GM19467 (cell line): ENCODE results near the gene TMEM114.
"Not testable (repeated sequence)": the region's sequence is repeated elsewhere in the genome, so short reads cannot be mapped to it uniquely, and the experiment has no call there.

Experiments used
- ATAC-seq: cut with Tn5 transposase; IDR thresholded peaks from one replicate; pipeline ENCODE4 v1.9.1; 2021; ENCODE audit warnings: mild to moderate bottlenecking, moderate library complexity; ENCODE audit not compliant: unreplicated experiment

TMEM114 gene

DNA sequence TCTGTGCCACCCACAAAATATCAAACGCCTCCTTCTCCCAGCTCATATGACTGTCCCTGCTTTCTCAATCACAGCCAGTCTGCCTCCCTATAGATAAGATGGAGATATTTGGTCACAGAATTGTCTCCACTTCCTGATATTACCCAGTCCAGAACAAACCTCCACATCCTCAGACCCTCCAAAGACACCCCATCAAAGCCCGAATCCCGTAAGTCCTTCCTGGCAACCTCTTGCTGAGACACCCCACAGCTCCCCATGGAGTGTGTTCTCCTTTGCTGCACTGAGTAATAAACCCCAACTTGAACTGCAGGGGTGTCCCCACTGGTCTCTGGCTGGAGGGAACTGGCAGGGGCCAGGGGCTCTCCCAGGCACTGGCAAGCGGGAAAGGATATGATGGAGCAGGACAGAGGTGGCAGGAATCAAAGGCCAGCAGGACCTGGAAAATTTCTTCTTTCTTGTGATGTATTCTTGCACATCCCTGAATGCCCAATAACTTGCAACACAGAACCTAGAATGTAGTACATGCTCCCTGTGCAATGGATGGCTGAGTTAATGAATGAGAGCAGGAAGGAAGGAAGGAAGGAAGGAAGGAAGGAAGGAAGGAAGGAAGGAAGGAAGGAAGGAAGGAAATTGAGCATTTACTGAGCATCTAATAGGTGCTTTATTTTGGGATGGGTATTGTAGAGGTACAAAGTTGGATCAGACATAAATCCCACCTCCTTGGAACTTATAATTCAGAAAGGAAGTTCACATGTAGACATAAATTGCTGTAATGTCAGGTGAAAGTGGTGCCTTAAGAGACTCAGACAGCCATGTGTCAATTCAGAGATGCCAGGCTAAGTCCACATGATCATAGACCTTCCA lies 13.9 kb downstream of the TMEM114 start:
- ATAC-seq: no peak

DNA sequence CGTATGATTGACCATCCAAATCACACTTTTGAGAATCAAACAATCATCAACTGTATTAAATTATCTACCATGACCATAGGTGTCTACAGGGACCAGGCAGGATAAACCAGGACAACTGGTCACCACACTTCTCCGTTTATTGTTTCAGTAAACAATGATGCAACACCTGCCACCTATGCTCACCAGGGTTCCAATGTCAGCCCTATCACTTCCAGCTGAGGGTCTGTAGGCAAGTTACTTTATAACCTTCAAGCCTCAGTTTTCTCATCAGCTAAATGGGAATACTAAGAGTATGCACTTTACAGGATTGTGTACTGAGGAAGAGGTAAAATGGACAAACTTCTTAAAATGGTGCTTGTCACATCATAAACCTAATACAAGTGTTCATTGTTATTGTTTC lies 14.9 kb downstream of the TMEM114 start:
- no peak for ATAC-seq

DNA sequence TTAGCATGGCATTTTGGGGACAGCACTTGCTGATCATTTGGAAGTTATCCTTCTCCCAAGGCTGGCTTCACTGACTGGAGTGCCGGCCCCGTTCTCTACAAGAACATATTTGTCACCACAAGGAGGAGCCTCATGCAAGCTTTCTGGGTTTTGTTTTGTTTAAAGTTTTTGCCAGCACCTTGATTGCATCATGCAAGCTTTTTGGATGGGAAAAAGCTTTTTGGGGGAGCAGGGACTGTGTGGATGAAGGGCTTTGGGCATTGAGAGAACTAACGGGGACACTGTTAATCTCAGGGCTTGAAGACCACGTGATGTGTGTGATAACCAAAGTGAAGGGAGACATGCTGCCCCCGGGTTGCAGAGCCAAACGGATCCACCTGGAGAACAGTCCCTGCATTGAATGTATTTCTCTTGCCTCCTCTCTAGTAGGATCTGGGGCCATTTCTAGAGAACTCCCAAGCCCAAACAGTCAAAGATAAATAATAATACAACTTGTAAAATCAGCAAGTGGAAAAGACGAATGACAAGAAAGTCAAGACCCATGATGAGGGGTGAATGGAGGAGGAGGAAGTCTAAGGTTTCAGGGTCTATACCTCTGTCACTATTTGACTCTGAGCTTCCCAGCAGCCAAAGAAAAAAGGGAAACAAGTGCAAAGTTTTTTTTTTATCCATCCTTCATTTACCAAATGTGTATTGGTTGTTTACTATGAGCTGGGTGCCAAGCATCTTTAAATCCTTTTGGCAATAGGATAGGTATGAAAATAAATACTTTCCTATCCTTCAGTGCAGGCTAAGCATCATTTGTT lies 17.2 kb downstream of the TMEM114 start:
- ATAC-seq: no peak

DNA sequence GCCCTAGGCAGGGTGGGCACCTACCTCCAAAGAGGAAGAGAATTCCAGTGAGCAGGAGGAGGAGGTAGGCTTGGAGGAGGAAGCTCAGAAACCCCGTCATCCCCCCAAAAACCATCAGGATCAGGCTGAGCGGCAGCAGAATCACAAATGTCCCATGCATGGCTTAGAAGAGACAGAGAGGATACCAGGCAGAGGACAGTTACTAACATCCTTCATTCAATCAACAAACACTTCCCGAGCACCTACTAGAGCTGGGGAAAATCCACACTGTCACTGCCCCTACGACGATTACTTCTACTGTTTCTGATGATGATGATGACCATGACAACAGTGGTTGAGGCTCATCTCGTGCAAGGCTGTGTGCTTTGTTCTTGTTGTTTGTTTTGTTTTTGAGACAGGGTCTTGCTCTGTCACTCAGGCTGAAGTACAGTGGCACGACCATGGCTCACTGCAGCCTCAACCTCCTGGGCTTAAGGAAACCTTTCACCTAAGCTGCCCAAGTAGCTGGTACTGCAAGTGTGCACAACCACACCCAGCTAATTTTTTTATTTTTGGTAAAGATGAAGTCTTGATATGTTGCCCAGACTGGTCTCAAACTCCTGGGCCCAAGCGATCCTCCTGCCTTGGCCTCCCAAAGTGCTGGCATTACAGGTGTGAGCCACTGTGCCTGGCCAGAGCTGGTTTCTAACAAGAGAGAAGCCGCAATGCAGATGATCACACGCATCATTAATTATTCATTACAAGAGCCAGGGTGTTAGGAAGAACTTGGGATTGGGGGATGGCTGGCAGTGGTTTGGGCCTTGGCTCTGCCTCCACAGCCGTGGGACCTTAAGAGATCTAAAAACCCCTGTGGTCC lies 18.0 kb downstream of the TMEM114 start:
- no peak for ATAC-seq

DNA sequence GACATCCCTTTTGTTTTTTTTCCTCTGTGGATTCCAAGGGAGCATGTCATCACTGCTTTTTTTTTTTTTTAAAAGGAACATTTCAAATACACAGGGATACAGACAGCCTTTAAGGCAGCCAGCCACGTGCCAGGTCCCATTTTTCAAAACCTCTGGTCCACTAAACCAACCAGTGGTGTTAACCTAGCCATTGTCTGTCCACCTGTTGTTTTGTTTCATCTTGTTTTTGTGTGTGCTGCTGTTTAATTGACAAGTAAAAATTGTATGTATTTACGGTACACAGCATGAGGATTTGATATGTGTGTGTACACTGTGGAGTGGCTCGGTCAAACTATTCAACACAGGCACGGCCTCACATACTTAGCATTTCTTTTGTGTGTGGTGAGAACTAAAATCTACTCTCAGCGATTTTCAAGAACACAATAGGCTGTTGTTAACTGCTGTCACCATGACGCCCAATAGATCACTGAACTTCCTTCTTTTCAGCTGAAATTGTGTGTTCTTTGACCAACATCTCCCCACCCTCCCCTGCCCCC lies 19.2 kb downstream of the TMEM114 start:
- ATAC-seq: no peak

DNA sequence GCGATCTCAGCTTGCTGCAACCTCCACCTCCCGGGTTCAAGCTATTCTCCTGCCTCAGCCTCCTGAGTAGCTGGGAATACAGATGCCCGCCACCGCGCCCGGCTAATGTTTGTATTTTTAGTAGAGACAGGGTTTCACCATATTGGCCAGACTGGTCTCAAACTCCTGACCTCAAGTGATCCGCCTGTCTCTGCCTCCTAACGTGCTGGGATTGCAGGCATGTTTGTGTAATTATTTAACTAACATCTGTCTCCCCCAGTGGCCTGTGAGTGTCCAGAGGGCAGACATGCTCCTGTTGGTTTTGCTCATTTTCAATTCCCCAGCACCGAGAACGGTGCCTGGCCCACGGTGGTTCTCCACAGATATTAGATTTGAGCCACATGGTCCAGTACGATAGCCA lies 19.9 kb downstream of the TMEM114 start:
- ATAC-seq: not testable (repeated sequence)

DNA sequence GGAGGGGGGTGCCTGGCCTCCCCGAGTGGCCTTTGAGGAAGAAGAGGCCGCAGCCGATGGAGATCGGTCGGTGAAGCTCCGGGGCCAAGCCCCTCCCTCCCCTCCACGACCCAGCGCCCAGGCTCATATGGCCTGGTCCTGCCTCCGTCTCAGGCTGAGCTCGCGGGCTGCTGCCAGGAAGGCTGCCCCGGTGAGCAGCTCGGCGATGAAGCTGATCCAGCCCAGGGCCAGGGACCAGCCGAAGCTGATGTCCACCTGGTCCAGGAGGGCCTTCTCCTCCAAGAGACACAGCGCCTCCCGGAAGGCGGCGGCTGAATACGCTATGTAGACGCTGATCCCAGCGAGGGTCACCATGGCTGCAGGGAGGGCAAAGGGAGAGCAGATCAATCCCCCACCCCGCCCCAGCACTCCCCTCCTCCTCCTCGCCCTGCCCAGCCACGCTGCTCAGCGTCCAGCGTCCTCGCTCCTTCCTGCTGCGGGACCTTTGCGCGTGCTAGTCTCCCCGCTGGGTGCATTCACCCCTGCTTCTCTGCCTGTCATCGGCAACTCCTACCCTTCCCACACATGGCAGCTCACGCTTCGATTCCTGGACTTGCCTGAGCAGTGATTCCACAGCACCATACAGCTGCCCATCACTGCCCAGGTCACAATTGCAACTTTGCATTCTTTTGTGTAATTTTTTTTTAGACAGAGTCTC lies 20.5 kb downstream of the TMEM114 start:
- ATAC-seq: no peak

DNA sequence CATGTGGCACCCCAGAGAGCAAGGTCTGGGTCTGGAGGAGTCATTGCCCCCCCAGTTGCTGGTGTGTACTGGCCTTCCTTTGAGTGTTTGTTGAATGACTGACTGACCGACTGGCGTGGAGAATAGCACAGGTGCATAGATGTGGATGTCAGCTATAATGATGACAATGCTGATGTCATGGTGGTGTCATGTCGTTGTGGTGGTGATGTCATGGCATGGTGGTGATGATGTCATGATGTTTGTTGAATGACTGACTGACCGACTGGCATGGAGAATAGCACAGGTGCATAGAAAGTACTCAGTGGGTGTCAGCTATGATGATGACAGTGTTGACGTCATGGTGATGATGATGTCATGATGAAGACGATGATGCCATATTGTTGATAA lies 22.1 kb downstream of the TMEM114 start:
- ATAC-seq: no peak

DNA sequence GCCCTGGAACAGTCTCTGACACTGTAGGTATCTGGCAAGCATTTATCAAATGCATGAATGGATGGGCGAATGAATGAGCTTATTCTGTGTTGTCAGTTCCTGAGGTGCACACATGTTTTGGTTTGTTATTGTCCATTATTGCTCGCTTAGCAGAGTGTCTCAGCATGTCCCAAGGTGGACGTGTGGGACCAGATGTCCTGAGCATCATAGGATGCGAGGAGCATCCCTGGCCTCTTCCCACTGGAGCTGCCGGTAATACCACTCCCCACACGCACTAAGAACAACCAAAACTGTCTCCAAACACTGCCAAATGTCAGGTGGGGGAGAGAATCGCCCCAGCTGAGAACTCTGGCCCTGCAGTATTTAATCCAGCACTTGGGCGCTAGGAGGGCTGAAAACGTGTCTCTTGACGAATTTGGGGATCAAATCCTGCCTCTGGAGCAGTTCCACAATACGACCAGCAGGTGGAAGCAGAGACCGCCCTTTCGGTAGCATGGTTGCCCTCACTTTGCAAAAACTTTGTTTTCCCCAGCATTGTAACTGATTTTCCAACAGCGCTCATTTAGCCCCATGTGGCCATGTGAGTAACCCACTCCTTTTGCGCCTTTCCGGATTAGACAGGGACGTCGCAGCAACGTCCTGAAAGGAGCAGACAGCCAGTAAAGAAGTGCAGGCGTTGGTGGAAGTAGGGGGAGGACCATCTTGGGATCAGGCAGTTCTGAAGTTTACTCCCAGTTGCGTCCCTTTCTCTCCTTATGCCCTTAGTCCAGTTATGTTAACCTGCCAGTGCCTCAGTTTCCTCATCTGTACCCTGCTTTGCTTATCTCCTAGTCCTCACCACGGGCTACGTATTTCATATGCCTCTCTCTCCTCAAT lies 22.7 kb downstream of the TMEM114 start:
- peak; percentile 89 for ATAC-seq

DNA sequence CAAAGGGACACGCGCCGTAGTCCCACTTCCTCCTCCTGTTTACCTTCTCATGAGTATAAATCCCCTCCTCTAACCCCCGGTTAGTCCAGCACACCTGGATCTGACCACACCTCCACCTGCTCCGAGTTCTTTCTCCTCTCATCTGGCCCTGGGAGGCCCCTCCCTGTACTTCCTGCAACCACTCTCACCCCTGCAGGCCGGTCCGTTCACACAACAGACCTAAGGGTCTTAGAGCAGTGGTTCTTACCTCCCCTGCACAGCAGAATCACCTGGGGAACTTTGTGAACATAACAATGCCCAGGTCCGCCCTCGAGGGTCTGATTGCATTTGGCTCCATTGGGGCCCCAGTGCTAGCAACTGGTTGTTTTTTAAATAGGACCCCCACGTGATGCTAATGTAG lies 24.8 kb downstream of the TMEM114 start:
- no peak for ATAC-seq

DNA sequence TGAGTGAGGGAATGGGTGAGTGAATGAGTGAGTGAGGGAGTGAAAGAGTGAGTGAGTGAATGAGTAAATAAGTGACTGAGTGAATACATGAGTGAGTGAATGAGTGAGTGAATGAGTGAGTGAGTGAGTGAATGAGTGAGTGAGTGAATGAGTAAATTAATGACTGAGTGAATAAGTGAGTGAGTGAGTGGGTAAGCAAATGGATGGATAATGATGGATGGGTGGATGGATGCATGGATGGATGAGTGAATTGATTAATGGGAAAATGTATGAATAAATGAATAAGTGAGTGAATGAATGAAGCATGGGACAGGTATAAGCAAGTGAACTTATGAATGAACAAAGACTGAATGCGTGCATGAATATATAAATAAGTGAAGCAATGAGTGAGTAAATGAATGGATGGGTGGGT lies 25.4 kb downstream of the TMEM114 start:
- no peak for ATAC-seq

DNA sequence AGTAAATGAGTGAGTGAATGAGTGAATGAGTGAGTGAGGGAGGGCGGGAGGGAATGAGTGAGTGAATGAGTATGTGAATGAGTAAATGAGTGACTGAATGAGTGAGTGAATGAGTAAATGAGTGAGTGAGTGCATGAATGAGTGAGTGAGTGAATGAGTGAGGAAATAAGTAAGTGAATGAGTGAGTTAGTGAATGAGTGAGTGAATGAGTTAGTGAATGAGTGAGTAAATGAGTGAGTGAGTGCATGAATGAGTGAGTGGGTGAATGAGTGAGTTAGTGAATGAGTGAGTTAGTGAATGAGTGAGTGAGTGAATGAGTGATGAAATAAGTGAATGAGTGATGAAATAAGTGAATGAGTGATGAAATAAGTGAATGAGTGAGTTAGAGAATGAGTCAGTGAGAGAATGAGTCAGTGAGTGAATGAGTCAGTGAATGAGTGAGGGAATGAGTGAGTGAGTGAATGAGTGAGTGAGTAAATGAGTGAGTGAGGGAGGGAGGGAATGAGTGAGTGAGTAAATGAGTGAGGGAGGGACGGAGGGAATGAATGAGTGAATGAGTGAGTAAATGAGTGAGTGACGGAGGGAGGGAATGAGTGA lies 26.3 kb downstream of the TMEM114 start:
- not testable (repeated sequence) for ATAC-seq

DNA sequence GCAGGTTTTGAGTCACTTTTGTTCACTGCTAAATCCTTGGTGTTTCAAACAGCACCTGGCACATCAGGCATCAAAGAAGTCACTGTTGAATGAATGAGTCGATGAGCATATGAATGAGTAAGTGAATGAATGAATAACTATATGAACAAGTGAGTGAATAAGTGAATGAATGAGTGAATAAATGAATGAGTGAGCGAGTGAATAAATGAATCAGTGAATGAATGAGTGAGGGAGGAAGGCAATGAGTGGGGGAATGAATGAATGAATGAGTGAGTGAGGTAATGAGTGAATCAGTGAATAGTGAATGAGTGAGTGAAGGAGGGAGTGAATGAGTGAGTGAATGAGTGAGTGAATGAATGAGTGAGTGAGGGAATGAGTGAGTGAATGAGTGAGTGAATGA lies 28.8 kb downstream of the TMEM114 start:
- ATAC-seq: no peak

DNA sequence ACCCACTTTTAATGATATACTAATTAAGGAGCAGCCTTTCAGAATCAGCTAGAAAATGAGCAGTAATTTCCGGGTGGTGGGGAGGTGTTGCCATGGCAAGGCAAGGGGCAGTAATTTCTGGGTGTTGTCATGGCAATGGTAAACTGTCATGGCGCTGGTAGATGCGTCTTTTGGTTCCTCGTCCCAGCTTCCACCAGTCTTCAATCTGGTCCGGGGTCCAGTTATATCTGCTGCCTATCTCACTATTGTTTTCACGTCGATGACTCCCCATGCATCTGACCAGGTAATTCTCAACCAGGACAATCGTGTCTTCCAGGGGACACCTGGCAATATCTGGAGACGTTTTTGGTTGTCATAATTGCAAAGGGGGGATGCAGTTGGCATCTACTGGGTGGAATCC lies 34.9 kb downstream of the TMEM114 start:
- no peak for ATAC-seq

DNA sequence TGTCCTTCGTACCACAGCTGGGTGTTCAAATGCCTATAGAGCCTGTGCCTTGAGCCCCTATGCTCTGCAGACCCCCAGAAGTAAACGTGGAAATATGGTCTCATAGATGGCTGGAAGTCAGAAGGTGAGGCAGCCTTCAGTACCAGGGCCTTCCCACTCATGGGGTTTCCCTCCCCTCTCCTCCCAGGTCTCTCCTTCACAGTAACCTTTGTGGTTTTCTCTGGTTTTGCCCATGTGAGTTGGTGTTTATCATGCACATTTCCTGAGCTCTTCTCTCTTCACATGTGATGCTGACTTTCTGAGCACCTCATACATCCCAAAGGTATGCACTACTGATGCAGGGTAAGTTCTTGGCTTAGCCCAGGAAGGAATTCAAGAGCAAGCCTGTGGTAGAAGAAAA lies 35.4 kb downstream of the TMEM114 start:
- peak; percentile 72 for ATAC-seq

DNA sequence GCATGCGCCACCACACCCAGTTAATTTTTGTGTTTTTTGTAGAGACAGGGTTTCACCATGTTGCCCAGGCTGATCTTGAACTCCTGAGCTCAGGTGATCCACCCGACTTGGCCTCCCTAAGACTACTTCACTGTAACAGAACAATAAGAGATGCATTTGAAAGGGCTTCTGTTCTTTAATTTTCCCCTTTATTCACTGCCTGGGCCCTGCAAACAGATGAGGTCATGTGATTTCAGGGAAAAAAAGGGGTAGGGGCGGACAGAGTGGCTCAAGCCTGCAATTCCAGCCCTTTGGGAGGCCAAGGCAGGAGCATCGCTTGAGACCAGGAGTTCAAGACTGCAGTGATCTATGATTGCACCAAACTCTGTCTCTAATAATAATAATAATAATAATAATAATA lies 36.3 kb downstream of the TMEM114 start:
- no peak for ATAC-seq

DNA sequence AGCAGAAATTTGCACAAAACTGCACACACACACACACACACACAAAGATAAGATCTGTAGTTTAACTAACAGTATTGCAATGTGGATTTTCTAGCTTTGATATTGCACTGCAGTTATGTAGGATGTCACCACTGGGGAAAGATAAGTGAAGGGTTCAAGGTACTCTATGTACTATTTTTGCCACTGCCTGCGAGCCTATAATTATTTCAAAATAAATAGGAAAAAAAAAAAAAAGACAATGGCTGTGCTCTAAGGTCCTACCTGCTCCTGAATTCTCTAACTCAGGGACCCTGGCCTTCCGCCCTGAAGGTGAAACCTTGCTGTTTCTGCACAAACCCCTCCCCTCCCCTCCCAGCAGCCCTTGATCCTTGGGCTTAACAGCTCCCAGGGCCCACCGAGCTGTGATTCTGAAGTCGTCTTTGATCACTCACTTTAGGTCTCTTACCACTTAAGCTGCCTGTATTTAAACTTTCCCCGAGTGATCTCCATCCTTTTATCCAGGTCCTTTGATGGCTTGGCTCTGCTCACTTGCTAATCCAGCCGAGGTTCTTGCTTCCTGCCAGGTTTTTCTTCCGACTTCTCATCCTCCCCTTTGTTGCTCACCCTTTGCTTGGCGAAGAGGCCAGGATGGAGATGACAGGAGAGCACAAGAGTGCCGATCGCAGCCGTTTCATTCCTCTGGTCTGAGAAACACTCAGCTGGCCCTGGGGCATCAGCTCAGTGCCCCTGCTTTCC lies 37.7 kb downstream of the TMEM114 start:
- ATAC-seq: no peak
